Limb (tissue), 2 donors: ENCODE data around the gene TBPL1.
"Not testable (repeated sequence)": the region's sequence is repeated elsewhere in the genome, so short reads cannot be mapped to it uniquely, and the experiment has no call there.

ENCODE experiments used
- DNase-seq, 2 donors: peaks; one replicate each; pipeline ENCODE4 v3.0.0-alpha.2; 2016; ENCODE audit errors: extremely low spot score in 2 of 2

The TBPL1 gene

GRCh38 chr6:133973109-133973971 is 20.3 kb downstream of the TBPL1 start:
- peak in 1 of 2 donors; percentile 83 for DNase-seq

- DNase-seq, result no peak
Measured at GRCh38 chr6:133977983-133978895, 25.2 kb downstream of the TBPL1 start.

GRCh38 chr6:133978896-133979240 is 25.8 kb downstream of the TBPL1 start:
- no peak for DNase-seq

- DNase-seq, result not testable (repeated sequence)
Measured at GRCh38 chr6:133979269-133979963, 26.4 kb downstream of the TBPL1 start.

GRCh38 chr6:133980168-133980567 is 27.1 kb downstream of the TBPL1 start:
- no peak for DNase-seq

GRCh38 chr6:133983099-133983939 is 30.3 kb downstream of the TBPL1 start:
- DNase-seq, result no peak

- no peak for DNase-seq
Measured at GRCh38 chr6:133985970-133986369, 32.9 kb downstream of the TBPL1 start.

- DNase-seq, result no peak
Measured at GRCh38 chr6:133986942-133987341, 33.9 kb downstream of the TBPL1 start.

- no peak for DNase-seq
Measured at GRCh38 chr6:133989525-133989924, 36.5 kb downstream of the TBPL1 start.

- DNase-seq, result no peak
Measured at GRCh38 chr6:133990321-133990720, 37.3 kb downstream of the TBPL1 start.

GRCh38 chr6:133991096-133991593 is 38.1 kb downstream of the TBPL1 start:
- DNase-seq, result no peak

GRCh38 chr6:133992992-133993680 is 40.1 kb downstream of the TBPL1 start:
- no peak for DNase-seq

GRCh38 chr6:133995296-133995695 is 42.3 kb downstream of the TBPL1 start:
- no peak for DNase-seq

GRCh38 chr6:133995758-133996157 is 42.7 kb downstream of the TBPL1 start:
- DNase-seq, result no peak

GRCh38 chr6:133997267-133997666 is 44.2 kb downstream of the TBPL1 start:
- DNase-seq, result no peak

- no peak for DNase-seq
Measured at GRCh38 chr6:133999305-133999704, 46.3 kb downstream of the TBPL1 start.

- DNase-seq, result no peak
Measured at GRCh38 chr6:134000443-134000842, 47.4 kb downstream of the TBPL1 start.

GRCh38 chr6:134002821-134003220 is 49.8 kb downstream of the TBPL1 start:
- no peak for DNase-seq

GRCh38 chr6:134003542-134003951 is 50.5 kb downstream of the TBPL1 start:
- no peak for DNase-seq

- no peak for DNase-seq
Measured at GRCh38 chr6:134004714-134005113, 51.7 kb downstream of the TBPL1 start.
